ENCODE measurements around the gene MPPED2.
"Not testable (repeated sequence)": the region's sequence is repeated elsewhere in the genome, so short reads cannot be mapped to it uniquely, and the experiment has no call there.

The MPPED2 gene

DNA sequence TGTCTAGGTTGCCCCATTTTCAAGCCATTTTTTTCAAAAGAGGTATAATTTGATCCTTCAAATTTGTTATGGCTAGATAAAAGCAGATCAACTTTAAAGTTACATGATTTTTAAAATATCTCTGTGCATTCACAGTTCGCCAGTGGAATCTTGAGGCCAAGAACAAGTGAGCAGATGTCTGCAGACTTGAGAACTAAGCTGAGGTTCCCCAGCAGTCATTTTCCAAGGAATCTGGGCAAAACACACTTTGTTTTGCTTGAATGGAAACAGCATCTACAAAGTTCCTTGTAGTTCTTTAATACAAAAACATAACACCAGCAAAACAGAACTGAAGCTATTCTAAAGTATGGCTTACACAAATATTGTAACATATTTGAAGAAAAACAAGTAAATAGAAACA, 7.7 kb downstream of the MPPED2 start:
- DNase-seq: no peak

- no peak for DNase-seq
These were observed 12.2 kb downstream of the MPPED2 start for GRCh38 chr11:30573951-30574350.

- no peak for DNase-seq
These were observed 17.2 kb downstream of the MPPED2 start for GRCh38 chr11:30568931-30569330.

DNA sequence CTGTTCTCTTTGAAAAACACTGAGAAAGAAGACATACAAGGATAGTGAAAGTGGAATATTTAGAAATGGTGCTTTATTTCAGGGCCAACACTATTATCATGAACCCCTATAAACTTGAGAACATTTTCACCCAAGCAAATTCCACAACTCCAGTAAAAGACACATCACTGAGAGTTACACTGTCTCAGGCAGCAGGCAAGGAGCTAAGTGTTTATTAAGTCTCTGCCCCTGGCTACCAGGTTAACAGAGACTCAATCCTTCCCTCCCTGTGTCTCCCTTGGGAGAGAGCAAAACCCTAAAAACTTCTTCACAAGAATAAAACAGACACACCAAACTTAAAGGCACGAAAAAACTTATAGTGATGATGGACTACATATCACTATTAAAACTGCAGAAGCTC, 18.5 kb downstream of the MPPED2 start:
- no peak for DNase-seq

- DNase-seq: no peak
These were observed 19.0 kb downstream of the MPPED2 start for GRCh38 chr11:30567120-30567519.

DNA sequence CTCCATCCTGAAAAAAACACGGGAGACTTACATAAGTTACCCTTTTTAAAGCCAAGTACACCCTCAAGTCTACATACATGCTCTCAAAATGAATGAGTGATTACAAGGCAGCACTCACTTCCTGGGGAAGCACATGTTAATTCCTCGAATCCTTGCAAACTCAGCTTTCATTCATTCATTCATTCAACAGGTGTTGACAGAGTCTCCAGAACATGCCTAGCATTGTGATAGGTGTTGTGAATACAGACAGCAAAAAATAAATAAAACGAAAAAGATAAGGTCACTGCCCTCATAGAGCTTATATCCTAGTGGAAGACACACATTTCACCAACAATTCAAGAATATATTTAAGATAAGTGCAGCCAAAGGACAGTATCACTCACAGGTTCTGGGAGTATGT, 19.7 kb downstream of the MPPED2 start:
- no peak for DNase-seq

GRCh38 chr11:30565027-30565426, 21.1 kb downstream of the MPPED2 start:
- no peak for DNase-seq

GRCh38 chr11:30561691-30562415, 24.3 kb downstream of the MPPED2 start:
- no peak for DNase-seq

DNA sequence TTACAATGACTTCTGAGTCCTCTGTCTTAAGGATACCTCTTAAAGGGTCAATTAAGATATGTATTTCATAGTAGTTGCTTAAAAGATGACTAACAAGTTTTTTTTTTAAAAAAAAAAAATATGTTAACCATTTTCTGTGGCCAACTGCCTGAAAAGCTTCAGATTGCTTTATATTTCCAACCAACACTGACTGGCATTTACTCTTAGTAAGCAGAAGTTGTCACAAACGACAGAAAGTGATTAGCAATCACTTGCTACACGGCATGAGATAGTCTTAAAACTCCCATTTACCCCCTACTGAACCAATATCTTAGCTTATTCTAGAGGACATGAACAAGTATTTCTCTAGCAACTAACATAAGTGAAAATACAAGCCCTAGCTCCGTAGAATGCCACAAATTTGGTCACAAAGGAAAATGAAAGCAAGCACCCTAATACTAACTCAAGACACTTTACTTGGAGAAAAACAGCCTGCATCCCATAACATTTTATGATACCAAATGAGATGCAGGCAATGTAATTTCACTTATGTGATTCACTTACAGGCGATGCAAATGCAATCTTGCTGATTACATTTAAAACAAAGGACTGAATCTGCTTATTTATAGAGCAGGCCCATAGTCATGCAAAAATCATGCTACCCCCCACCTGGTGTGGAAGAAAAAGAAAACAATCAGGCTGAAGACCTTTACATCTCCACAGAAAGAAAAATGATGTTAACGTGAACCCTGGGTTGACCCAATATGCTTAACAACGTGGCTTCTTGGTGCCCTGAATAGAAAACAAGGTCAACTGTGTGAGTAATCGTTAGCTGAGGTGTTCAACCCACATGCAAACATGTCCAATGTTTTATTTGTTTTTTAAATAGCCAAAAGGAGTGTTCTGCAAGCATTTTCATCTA, 25.7 kb downstream of the MPPED2 start:
- DNase-seq: no peak

- no peak for DNase-seq
These were observed 27.1 kb downstream of the MPPED2 start for GRCh38 chr11:30559004-30559403.

- DNase-seq: not testable (repeated sequence)
These were observed 31.6 kb downstream of the MPPED2 start for GRCh38 chr11:30554587-30554986.

DNA sequence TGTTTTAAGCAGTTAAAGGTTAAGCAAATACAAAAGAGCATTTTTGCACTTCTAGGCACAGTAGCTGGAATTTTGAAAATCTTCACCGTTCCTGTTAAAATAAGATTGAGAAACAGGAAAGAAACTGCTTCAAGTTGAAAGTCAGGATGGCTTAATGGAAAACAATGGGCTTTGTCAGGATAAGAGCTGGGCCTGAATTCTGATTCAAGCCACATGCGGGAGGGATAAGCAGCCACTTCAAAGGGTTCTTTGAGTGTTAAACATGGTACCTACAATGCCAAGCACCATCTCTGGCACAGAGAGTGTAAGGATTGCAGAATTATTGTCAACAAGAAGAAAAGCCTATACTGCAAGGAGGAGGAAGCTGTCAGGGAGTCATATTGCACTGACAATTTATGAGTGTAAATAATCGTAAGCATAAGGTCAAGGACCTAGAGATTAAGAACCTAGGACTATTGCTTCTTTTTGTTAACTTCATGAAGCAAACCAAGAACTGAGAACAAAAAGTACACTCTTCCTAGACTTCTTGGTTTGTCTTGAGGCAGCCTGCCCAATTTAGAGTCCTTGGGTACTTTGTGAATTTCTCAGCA, 32.5 kb downstream of the MPPED2 start:
- DNase-seq: no peak

- no peak for DNase-seq
These were observed 33.3 kb downstream of the MPPED2 start for GRCh38 chr11:30552839-30553238.

- no peak for DNase-seq
These were observed 36.1 kb downstream of the MPPED2 start for GRCh38 chr11:30550022-30550542.

GRCh38 chr11:30549565-30549964, 36.6 kb downstream of the MPPED2 start:
- no peak for DNase-seq

DNA sequence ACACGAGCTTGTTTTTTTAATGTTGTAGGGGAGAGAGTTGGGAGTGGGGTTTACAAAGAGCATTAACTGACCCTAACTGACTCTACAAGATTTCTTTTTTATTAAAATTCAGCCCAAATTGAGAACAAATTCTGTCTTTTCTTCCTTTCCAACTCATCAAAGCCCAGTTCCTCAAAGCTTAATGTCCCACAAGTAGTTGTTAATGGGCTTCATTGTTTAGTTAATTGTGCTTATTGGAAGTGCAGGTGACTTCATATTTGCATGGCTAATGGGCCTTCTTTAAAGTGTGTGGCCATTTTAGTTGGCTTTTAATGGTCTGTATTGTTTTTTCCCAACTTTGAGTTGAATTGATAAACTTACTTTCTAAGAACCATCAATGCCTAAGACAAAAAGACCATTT, 39.8 kb downstream of the MPPED2 start:
- DNase-seq: no peak

DNA sequence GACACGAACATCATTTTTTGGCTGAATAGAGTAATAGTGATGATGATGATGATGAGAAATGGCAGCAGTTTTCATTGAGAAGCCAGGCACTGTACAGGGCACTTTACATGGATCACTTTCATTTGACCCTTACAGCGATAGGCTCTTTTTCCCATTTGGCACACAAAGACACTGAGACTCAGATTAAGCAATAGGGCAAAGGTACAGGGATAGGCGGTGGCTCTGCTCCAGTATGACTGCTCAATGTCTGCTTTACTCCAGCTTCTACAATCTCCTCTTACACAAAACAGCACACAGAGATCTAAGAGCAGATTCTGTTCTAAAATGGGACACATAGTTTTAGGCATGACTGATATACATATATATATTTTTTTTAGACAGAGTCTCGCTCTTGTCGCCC, 40.6 kb downstream of the MPPED2 start:
- no peak for DNase-seq

DNA sequence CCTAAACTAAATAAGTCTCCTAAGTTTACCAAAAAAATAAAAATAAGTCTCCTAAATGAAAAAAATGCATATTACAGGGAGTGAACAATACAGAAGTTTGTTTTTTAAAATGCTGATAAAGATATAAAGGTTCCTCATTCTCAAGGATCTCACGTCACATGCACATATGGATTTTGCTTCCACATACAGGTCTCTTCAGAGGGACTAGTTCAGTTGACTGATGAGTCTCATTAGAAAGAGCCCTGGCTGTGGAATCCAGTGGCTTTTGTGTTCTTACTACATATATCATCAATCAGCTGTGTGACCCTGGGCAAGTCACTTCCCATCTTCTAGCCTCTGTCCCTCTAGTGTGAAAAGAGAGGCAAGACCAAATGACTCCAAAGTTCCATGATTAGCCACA, 43.1 kb downstream of the MPPED2 start:
- DNase-seq: no peak

GRCh38 chr11:30540781-30541180, 45.4 kb downstream of the MPPED2 start:
- no peak for DNase-seq

- no peak for DNase-seq
These were observed 47.9 kb downstream of the MPPED2 start for GRCh38 chr11:30538251-30538650.

DNA sequence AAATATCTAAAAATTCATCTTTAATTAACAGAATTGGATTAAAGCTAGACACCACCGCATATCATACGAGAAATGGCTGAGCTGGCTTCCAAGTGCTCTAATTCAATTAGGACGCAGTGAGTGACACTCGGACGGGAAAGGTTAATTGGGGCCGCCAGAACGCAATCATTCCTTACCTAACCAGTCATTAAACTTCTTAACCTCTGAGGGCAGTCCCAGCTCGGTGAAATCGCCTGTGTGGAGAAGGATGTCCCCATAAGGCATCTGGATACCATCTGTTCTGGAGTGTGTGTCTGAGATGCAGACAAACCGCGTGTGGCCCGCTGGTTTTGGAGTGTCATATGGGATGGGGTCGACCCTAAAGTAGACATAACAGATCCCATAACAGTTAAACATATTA, 50.3 kb downstream of the MPPED2 start:
- DNase-seq: no peak

GRCh38 chr11:30533445-30533947, 52.7 kb downstream of the MPPED2 start:
- DNase-seq: no peak

DNA sequence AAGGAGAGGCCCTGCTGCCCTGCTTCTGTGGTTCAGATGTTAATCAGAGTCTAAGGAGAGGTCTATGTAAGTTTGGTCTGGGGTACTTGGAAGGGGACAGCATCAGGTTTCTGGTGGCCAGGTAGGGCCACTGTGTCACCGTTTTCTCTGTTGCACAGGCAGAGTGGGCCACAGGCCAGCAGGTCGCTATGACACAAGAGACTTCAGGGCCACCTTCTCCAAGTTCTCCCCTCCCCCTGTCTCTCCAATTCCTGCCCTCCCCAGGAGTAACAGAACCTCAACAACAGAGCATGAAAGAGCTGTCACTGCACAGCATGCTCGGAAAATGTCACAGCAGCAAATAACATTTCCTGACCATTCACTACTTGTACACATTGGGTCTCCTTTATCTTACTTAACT, 58.6 kb downstream of the MPPED2 start:
- no peak for DNase-seq
